Mesendoderm (in vitro differentiated cells): ENCODE results near the gene ZNF469.

Experiments used
- DNase-seq: peaks from one replicate; pipeline ENCODE4 v3.0.0; 2013
- H2AK5ac ChIP-seq: 2 replicates; pipeline ENCODE4 v1.6.1; 2013; ENCODE audit warnings: low read length, inconsistent platforms
- H2BK120ac ChIP-seq: 2 replicates; pipeline ENCODE4 v1.6.1; 2013; ENCODE audit warnings: low read depth, mild to moderate bottlenecking, low read length, moderate library complexity, mixed read lengths
- H2BK15ac ChIP-seq: replicated peaks from 2 replicates; pipeline ENCODE4 v1.6.1; 2013; ENCODE audit warnings: low read depth, mild to moderate bottlenecking, moderate library complexity
- H2BK5ac ChIP-seq: 2 replicates; pipeline ENCODE4 v1.6.1; 2013; ENCODE audit warnings: low read length, inconsistent platforms
- H3K18ac ChIP-seq: 2 replicates; pipeline ENCODE4 v1.6.1; 2013; ENCODE audit warnings: mild to moderate bottlenecking, low read length, mixed read lengths
- H3K23ac ChIP-seq: one replicate; pipeline ENCODE4 v1.6.1; 2013; ENCODE audit warnings: low read length
- H3K27ac ChIP-seq: 2 replicates; pipeline ENCODE4 v1.5.1; 2013; ENCODE audit warnings: low read depth, mild to moderate bottlenecking, inconsistent platforms, low read length, moderate library complexity
- H3K27me3 ChIP-seq: 2 replicates; pipeline ENCODE4 v1.6.1; 2013; ENCODE audit warnings: low read length, control low read depth, mild to moderate bottlenecking, inconsistent platforms; ENCODE audit not compliant: insufficient read depth, poor library complexity
- H3K36me3 ChIP-seq: 2 replicates; pipeline ENCODE4 v1.6.1; 2013; ENCODE audit warnings: low read length, inconsistent platforms; ENCODE audit not compliant: control insufficient read depth, insufficient read depth
- H3K4ac ChIP-seq: one replicate; pipeline ENCODE4 v1.6.1; 2013; ENCODE audit warnings: low read depth, mild to moderate bottlenecking, low read length, moderate library complexity
- H3K4me1 ChIP-seq: 2 replicates; pipeline ENCODE4 v1.6.1; 2013; ENCODE audit warnings: low read depth, low read length, inconsistent platforms; ENCODE audit not compliant: control insufficient read depth
- H3K4me2 ChIP-seq: 2 replicates; pipeline ENCODE4 v1.6.1; 2013; ENCODE audit warnings: low read length
- H3K4me3 ChIP-seq: 2 replicates; pipeline ENCODE4 v1.5.1; 2013; ENCODE audit warnings: mild to moderate bottlenecking, low read length
- H3K56ac ChIP-seq: one replicate; pipeline ENCODE4 v1.6.1; 2013; ENCODE audit warnings: low read length
- H3K79me1 ChIP-seq: 2 replicates; pipeline ENCODE4 v1.6.1; 2013; ENCODE audit warnings: low read length, inconsistent platforms
- H3K79me2 ChIP-seq: 2 replicates; pipeline ENCODE4 v1.6.1; 2013; ENCODE audit warnings: mild to moderate bottlenecking, low read length; ENCODE audit not compliant: control insufficient read depth, insufficient read depth
- H3K9ac ChIP-seq: 2 replicates; pipeline ENCODE4 v1.6.1; 2013; ENCODE audit warnings: low read length, inconsistent platforms
- H4K5ac ChIP-seq: one replicate; pipeline ENCODE4 v1.6.1; 2013; ENCODE audit warnings: low read length
- H4K8ac ChIP-seq: one replicate; pipeline ENCODE4 v1.6.1; 2013; ENCODE audit warnings: low read depth, mild to moderate bottlenecking, control low read depth, low read length, moderate library complexity
- WGBS: extraction: QIAGEN DNeasy Blood & Tissue Kit; methylation state at CpG from one replicate; pipeline ENCODE4 v1.1.7; 2013; ENCODE audit warnings: low lambda C conversion rate, missing lambda C conversion rate; ENCODE audit not compliant: insufficient coverage; ENCODE audit errors: extremely low coverage; 5-methylcytosine and 5-hydroxymethylcytosine counted together

ZNF469 gene

GRCh38 chr16:88337538-88337937 lies 45.2 kb upstream of the ZNF469 start:
- no peak overlapping the region for H3K23ac ChIP-seq
- no peak overlapping the region for H3K4me3 ChIP-seq
- H3K36me3 ChIP-seq, result no peaks in the 10 kb centered on the region
- H3K9ac ChIP-seq, result no peak overlapping the region
- H3K27me3 ChIP-seq, result no peaks in the 10 kb centered on the region
- no peak overlapping the region for H2BK5ac ChIP-seq
- no peak overlapping the region for H3K4me2 ChIP-seq
- no CpG with 5 or more reads among the region's 13 CpGs for WGBS
- H3K56ac ChIP-seq, result no peak overlapping the region
- no peak overlapping the region for H3K27ac ChIP-seq
- no peak overlapping the region for H3K18ac ChIP-seq
- H2AK5ac ChIP-seq, result no peak overlapping the region
- no peak overlapping the region for H2BK15ac ChIP-seq
- H4K8ac ChIP-seq, result no peak overlapping the region
- H3K4ac ChIP-seq, result no peak overlapping the region
- no peaks in the 10 kb centered on the region for H3K79me2 ChIP-seq
- H3K79me1 ChIP-seq, result no peaks in the 10 kb centered on the region
- DNase-seq, result no peak
- H2BK120ac ChIP-seq, result no peak overlapping the region
- H3K4me1 ChIP-seq, result no peaks in the 10 kb centered on the region
- H4K5ac ChIP-seq, result no peak overlapping the region

GRCh38 chr16:88338111-88338510 lies 44.6 kb upstream of the ZNF469 start:
- H3K18ac ChIP-seq, result no peak overlapping the region
- H2BK120ac ChIP-seq, result no peak overlapping the region
- no peak overlapping the region for H3K56ac ChIP-seq
- no peak overlapping the region for H2BK15ac ChIP-seq
- no peak overlapping the region for H2AK5ac ChIP-seq
- no peak overlapping the region for H3K4ac ChIP-seq
- no peak overlapping the region for H3K9ac ChIP-seq
- no peaks in the 10 kb centered on the region for H3K36me3 ChIP-seq
- DNase-seq, result peak; percentile 59
- no peak overlapping the region for H3K27ac ChIP-seq
- H3K4me2 ChIP-seq, result no peak overlapping the region
- no peak overlapping the region for H2BK5ac ChIP-seq
- no peaks in the 10 kb centered on the region for H3K79me1 ChIP-seq
- WGBS, result no CpG with 5 or more reads among the region's 16 CpGs
- H3K4me3 ChIP-seq, result no peak overlapping the region
- H4K8ac ChIP-seq, result no peak overlapping the region
- no peaks in the 10 kb centered on the region for H3K27me3 ChIP-seq
- H4K5ac ChIP-seq, result no peak overlapping the region
- no peaks in the 10 kb centered on the region for H3K4me1 ChIP-seq
- no peak overlapping the region for H3K23ac ChIP-seq
- H3K79me2 ChIP-seq, result no peaks in the 10 kb centered on the region

- Histone ChIP-seq H3K79me1 (no peaks in the 10 kb centered on the region), H4K5ac (no peak overlapping the region), H3K4me2 (no peak overlapping the region), H2BK5ac (no peak overlapping the region), H3K4me1 (no peaks in the 10 kb centered on the region), H3K56ac (no peak overlapping the region), H3K18ac (no peak overlapping the region), H3K79me2 (no peaks in the 10 kb centered on the region), H3K4ac (no peak overlapping the region), H3K23ac (no peak overlapping the region), H3K4me3 (no peak overlapping the region), H2BK15ac (no peak overlapping the region), H3K9ac (no peak overlapping the region), H3K27ac (no peak overlapping the region), H2AK5ac (no peak overlapping the region), H3K36me3 (no peaks in the 10 kb centered on the region), H2BK120ac (no peak overlapping the region), H3K27me3 (no peaks in the 10 kb centered on the region), H4K8ac (no peak overlapping the region)
- WGBS, result no CpG with 5 or more reads among the region's 7 CpGs
- DNase-seq, result no peak
Observed at GRCh38 chr16:88338896-88339295, 43.9 kb upstream of the ZNF469 start.

GRCh38 chr16:88339930-88340754 lies 42.6 kb upstream of the ZNF469 start:
- Histone ChIP-seq H3K36me3 (no peaks in the 10 kb centered on the region), H2BK15ac (no peak overlapping the region), H2BK120ac (no peak overlapping the region), H3K79me2 (no peaks in the 10 kb centered on the region), H3K27me3 (no peaks in the 10 kb centered on the region), H3K4me2 (no peak overlapping the region), H3K27ac (no peak overlapping the region), H4K5ac (no peak overlapping the region), H3K9ac (no peak overlapping the region), H4K8ac (no peak overlapping the region), H2BK5ac (no peak overlapping the region), H3K18ac (no peak overlapping the region), H3K4me1 (no peaks in the 10 kb centered on the region), H3K4ac (no peak overlapping the region), H3K79me1 (no peaks in the 10 kb centered on the region), H3K23ac (no peak overlapping the region), H2AK5ac (no peak overlapping the region), H3K56ac (no peak overlapping the region), H3K4me3 (no peak overlapping the region)
- no peak for DNase-seq
- WGBS, result no CpG with 5 or more reads among the region's 20 CpGs

- no CpG with 5 or more reads among the region's 11 CpGs for WGBS
- Histone ChIP-seq H2BK120ac (no peak overlapping the region), H3K4me3 (no peak overlapping the region), H3K79me1 (no peaks in the 10 kb centered on the region), H3K4ac (no peak overlapping the region), H3K79me2 (no peaks in the 10 kb centered on the region), H4K5ac (no peak overlapping the region), H3K4me2 (no peak overlapping the region), H3K4me1 (no peaks in the 10 kb centered on the region), H3K27ac (no peak overlapping the region), H3K27me3 (no peaks in the 10 kb centered on the region), H2BK5ac (no peak overlapping the region), H3K9ac (no peak overlapping the region), H3K36me3 (no peaks in the 10 kb centered on the region), H3K23ac (no peak overlapping the region), H3K18ac (no peak overlapping the region), H4K8ac (no peak overlapping the region), H2BK15ac (no peak overlapping the region), H3K56ac (no peak overlapping the region), H2AK5ac (no peak overlapping the region)
- no peak for DNase-seq
Observed at GRCh38 chr16:88340755-88341150, 42.0 kb upstream of the ZNF469 start.
